ENCODE results near the gene MED12. TPM values are rescaled to one million over a fixed set of nuclear protein-coding genes. Genes with fewer than 3 reads are reported as not detected.

The MED12 gene
- total and polyA plus RNA-seq, 2 experiments from 2014 or later, result 7.1 to 40.6 TPM

- TF ChIP-seq ZNF462 (CRISPR knock-in tag; IDR thresholded peaks at IDR 0.05), result no peak
- no peak for TF ChIP-seq NANOG (IDR thresholded peaks at IDR 0.05; ENCODE audit: borderline replicate concordance)
- no peak for TF ChIP-seq ETS1 (IDR thresholded peaks at IDR 0.05)
- TF ChIP-seq CTCF (conservative IDR thresholded peaks at IDR 0.05; ENCODE audit: low read depth in 2 of 2), result no peak
- no peak for TF ChIP-seq ZNF331 (CRISPR knock-in tag; IDR thresholded peaks at IDR 0.05; ENCODE audit: low read depth)
- TF ChIP-seq ZNF114 (CRISPR knock-in tag; IDR thresholded peaks at IDR 0.05), result no peak
- TF ChIP-seq STAT1 (IDR thresholded peaks at IDR 0.05; ENCODE audit: unreplicated experiment), result no peak
These were observed 33.0 kb downstream of the MED12 start (continued) for GRCh38 chrX:71151366-71151765.

GRCh38 chrX:71154196-71154595, 35.8 kb downstream of the MED12 start:
- no peak overlapping the region for H3K27ac Mint-ChIP-seq
- H3K4me1 Mint-ChIP-seq, result no peaks in the 10 kb centered on the region
- ATAC-seq (no peak), DNase-seq (ENCODE audit: low spot score) (no peak)
- H3K4me3 Mint-ChIP-seq, result no peak overlapping the region
- no peaks in the 10 kb centered on the region for H3K79me2 ChIP-seq (replicated peaks; ENCODE audit: insufficient read depth)
- H3F3A ChIP-seq (replicated peaks; ENCODE audit: low read depth), result no peaks in the 10 kb centered on the region
- peaks cover 4% of the 10 kb centered on the region for H3K27me3 Mint-ChIP-seq (ENCODE audit: insufficient read depth, low read depth, poor library complexity)
- H3K9me3 Mint-ChIP-seq, result no peaks in the 10 kb centered on the region
- H3K36me3 Mint-ChIP-seq (ENCODE audit: low read depth), result peaks cover 12% of the 10 kb centered on the region; the same call in 1 of the 3 replicates
- H3K4me1 ChIP-seq (ENCODE audit: insufficient read depth), result no peaks in the 10 kb centered on the region
- H3K36me3 ChIP-seq (ENCODE audit: insufficient read depth), result no peaks in the 10 kb centered on the region
- H3K27ac ChIP-seq (ENCODE audit: low read depth), result no peak overlapping the region
- no peaks in the 10 kb centered on the region for H3K27me3 ChIP-seq (ENCODE audit: insufficient read depth)
- H4K20me1 ChIP-seq (replicated peaks; ENCODE audit: insufficient read depth), result no peaks in the 10 kb centered on the region
- H2AFZ ChIP-seq, result no peak overlapping the region
- no peak overlapping the region for H3K4me2 ChIP-seq
- no peaks in the 10 kb centered on the region for H3K9me2 ChIP-seq (ENCODE audit: insufficient read depth)
- no peak overlapping the region for H3K4me3 ChIP-seq
- no peak for TF ChIP-seq STAT1 (IDR thresholded peaks at IDR 0.05; ENCODE audit: unreplicated experiment)
- no peak for TF ChIP-seq CREB1 (CRISPR knock-in tag; IDR thresholded peaks at IDR 0.05; ENCODE audit: low read depth)
- TF ChIP-seq POLR2AphosphoS5 (IDR thresholded peaks at IDR 0.05; ENCODE audit: low read depth), result no peak
- TF ChIP-seq REST (IDR thresholded peaks at IDR 0.05; ENCODE audit: unreplicated experiment), result no peak
- no peak for TF ChIP-seq CTCF (conservative IDR thresholded peaks at IDR 0.05; ENCODE audit: low read depth in 2 of 2)
- no peak for TF ChIP-seq JUNB (IDR thresholded peaks at IDR 0.05; ENCODE audit: unreplicated experiment)

All from GM23338 (cell line).